Mesothelial cell of epicardium (in vitro differentiated cells): Measurements from ENCODE around the gene TUSC2. TPM values are rescaled to one million over a fixed set of nuclear protein-coding genes. Genes with fewer than 3 reads are reported as not detected.

Experiments
- DNase-seq, 2 experiments: peaks; one replicate each; pipeline ENCODE4 v3.0.0; 2021; ENCODE audit warnings: low spot score in 2 of 2; ENCODE audit not compliant: unreplicated experiment in 2 of 2
- H3K27ac Mint-ChIP-seq: 2 replicates; pipeline ENCODE4 v1.8.0; 2021; ENCODE audit warnings: mixed read lengths
- H3K27me3 Mint-ChIP-seq: 2 replicates; pipeline ENCODE4 v1.8.0; 2021; ENCODE audit warnings: low read depth, mixed read lengths
- H3K36me3 Mint-ChIP-seq: 2 replicates; pipeline ENCODE4 v1.8.0; 2021; ENCODE audit warnings: mixed read lengths
- H3K4me1 Mint-ChIP-seq: 2 replicates; pipeline ENCODE4 v1.8.0; 2021; ENCODE audit warnings: mixed read lengths
- H3K4me3 Mint-ChIP-seq: 2 replicates; pipeline ENCODE4 v1.8.0; 2021; ENCODE audit warnings: mild to moderate bottlenecking, moderate library complexity, mixed read lengths
- H3K9me3 Mint-ChIP-seq: 2 replicates; pipeline ENCODE4 v1.8.0; 2021; ENCODE audit warnings: mixed read lengths
- total RNA-seq: library from RNA; stranded (reverse); gene quantifications from 3 replicates; pipeline ENCODE4 v1.2.1, GENCODE V29; 2021
- TF ChIP-seq, protein P1 (sequence below): fragments of 200-600 bp; sonication (generic); IDR thresholded peaks from one replicate; pipeline ENCODE4 v1.5.0; 2021; ENCODE audit warnings: antibody characterized with exemption; ENCODE audit not compliant: unreplicated experiment

Gene TUSC2
- total RNA-seq, 1 donor from 2014 or later, result 19.8 TPM

DNA sequence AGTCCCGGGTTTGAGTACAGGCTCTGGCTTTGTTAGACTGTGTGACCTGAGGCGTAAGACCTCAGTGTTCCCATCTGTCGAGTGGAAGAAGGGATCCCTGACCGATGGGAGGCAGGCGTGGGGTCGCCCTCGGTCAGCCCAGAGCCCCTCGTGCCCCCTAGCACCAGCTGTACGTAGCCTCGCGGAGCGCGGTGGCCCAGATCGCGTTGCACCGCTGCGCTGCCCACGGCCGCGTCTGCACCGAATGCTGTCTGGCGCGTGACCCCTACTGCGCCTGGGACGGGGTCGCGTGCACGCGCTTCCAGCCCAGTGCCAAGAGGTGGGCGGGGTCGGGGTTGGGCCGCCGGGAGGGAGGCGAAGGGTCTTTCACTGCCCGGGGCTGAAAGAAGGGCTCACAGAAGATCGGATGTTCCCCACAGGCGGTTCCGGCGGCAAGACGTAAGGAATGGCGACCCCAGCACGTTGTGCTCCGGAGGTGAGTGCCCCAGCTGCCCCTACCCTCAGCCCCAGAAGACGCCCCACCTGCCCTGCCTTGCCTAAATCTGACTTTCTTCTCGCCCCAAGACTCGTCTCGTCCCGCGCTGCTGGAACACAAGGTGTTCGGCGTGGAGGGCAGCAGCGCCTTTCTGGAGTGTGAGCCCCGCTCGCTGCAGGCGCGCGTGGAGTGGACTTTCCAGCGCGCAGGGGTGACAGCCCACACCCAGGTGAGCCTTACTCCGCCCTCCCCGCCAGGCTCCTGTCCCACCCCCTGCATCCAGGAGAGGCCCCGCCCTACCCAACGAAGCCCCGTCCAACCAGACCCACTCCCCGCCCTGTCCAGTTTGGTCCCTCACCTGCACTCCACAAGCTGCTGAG, 52.7 kb downstream of the TUSC2 start:
- Mint-ChIP-seq H3K4me1 (peaks cover 27% of the 10 kb centered on the region), H3K36me3 (peaks cover 15% of the 10 kb centered on the region), H3K27ac (no peak overlapping the region), H3K4me3 (no peak overlapping the region), H3K9me3 (no peaks in the 10 kb centered on the region), H3K27me3 (peaks cover 29% of the 10 kb centered on the region)
- TF ChIP-seq, protein P1, sequence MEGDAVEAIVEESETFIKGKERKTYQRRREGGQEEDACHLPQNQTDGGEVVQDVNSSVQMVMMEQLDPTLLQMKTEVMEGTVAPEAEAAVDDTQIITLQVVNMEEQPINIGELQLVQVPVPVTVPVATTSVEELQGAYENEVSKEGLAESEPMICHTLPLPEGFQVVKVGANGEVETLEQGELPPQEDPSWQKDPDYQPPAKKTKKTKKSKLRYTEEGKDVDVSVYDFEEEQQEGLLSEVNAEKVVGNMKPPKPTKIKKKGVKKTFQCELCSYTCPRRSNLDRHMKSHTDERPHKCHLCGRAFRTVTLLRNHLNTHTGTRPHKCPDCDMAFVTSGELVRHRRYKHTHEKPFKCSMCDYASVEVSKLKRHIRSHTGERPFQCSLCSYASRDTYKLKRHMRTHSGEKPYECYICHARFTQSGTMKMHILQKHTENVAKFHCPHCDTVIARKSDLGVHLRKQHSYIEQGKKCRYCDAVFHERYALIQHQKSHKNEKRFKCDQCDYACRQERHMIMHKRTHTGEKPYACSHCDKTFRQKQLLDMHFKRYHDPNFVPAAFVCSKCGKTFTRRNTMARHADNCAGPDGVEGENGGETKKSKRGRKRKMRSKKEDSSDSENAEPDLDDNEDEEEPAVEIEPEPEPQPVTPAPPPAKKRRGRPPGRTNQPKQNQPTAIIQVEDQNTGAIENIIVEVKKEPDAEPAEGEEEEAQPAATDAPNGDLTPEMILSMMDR, result no peak
- no peak for DNase-seq

Other genes starting within 250 kb of the TUSC2 start
- 301 to 332 TPM (median 322 TPM) in 3 replicates for gene RBM5, start 239.3 kb downstream of the TUSC2 start, total RNA-seq
- gene SEMA3F, start 172.9 kb downstream of the TUSC2 start, total RNA-seq, result 94.5 to 101 TPM (median 99.1 TPM) in 3 replicates
- gene GNAT1, start 136.6 kb downstream of the TUSC2 start, total RNA-seq, result 0.27 to 0.98 TPM (median 0.55 TPM) in 3 replicates
- gene SLC38A3, start 123.0 kb downstream of the TUSC2 start, total RNA-seq, result 0.84 to 2.5 TPM (median 1.8 TPM) in 3 replicates
- gene GNAI2, start 92.0 kb downstream of the TUSC2 start, total RNA-seq, result 155 to 159 TPM (median 156 TPM) in 3 replicates
- gene SEMA3B, start 59.1 kb downstream of the TUSC2 start, total RNA-seq, result 166 to 179 TPM (median 177 TPM) in 3 replicates
- gene LSMEM2, start 49.1 kb downstream of the TUSC2 start, total RNA-seq, result 0.38 to 0.51 TPM (median 0.50 TPM) in 3 replicates
- gene IFRD2, start 35.8 kb downstream of the TUSC2 start, total RNA-seq, result 40.2 to 47.3 TPM (median 46.9 TPM) in 3 replicates
- gene HYAL3, start 28.8 kb downstream of the TUSC2 start, total RNA-seq, result 2.9 to 3.0 TPM (median 2.9 TPM) in 3 replicates
- 14.5 to 17.3 TPM (median 15.4 TPM) in 3 replicates for gene NAA80, start 28.8 kb downstream of the TUSC2 start, total RNA-seq
- gene HYAL1, start 24.6 kb downstream of the TUSC2 start, total RNA-seq, result 2.4 to 3.5 TPM (median 2.7 TPM) in 3 replicates
- 71.5 to 76.3 TPM (median 75.1 TPM) in 3 replicates for gene HYAL2, start 5.5 kb downstream of the TUSC2 start, total RNA-seq
- gene RASSF1, start 12.6 kb upstream of the TUSC2 start, total RNA-seq, result 13.7 to 15.4 TPM (median 14.3 TPM) in 3 replicates
- gene ZMYND10, start 17.5 kb upstream of the TUSC2 start, total RNA-seq, result 0.54 to 1.00 TPM (median 0.83 TPM) in 3 replicates
- 19.9 to 23.4 TPM (median 23.3 TPM) in 3 replicates for gene NPRL2, start 22.6 kb upstream of the TUSC2 start, total RNA-seq
- gene CYB561D2, start 22.6 kb upstream of the TUSC2 start, total RNA-seq, result 12.9 to 13.6 TPM (median 13.1 TPM) in 3 replicates
- 38.6 to 41.3 TPM (median 40.3 TPM) in 3 replicates for gene TMEM115, start 31.3 kb upstream of the TUSC2 start, total RNA-seq
- 9.9 to 10.8 TPM (median 9.9 TPM) in 3 replicates for gene CACNA2D2, start 175.4 kb upstream of the TUSC2 start, total RNA-seq
- 12.7 to 15.1 TPM (median 12.8 TPM) in 3 replicates for gene C3orf18, start 239.5 kb upstream of the TUSC2 start, total RNA-seq
- gene HEMK1, start 241.3 kb upstream of the TUSC2 start, total RNA-seq, result 32.1 to 34.1 TPM (median 32.8 TPM) in 3 replicates